GM10847 (cell line): ENCODE results near the gene PRSS56.

Experiments
- POLR2A ChIP-seq: IDR thresholded peaks from 2 replicates; pipeline ENCODE4 v1.6.1; 2011; ENCODE audit not compliant: insufficient read length; ENCODE audit errors: extremely low read depth

Gene PRSS56

DNA sequence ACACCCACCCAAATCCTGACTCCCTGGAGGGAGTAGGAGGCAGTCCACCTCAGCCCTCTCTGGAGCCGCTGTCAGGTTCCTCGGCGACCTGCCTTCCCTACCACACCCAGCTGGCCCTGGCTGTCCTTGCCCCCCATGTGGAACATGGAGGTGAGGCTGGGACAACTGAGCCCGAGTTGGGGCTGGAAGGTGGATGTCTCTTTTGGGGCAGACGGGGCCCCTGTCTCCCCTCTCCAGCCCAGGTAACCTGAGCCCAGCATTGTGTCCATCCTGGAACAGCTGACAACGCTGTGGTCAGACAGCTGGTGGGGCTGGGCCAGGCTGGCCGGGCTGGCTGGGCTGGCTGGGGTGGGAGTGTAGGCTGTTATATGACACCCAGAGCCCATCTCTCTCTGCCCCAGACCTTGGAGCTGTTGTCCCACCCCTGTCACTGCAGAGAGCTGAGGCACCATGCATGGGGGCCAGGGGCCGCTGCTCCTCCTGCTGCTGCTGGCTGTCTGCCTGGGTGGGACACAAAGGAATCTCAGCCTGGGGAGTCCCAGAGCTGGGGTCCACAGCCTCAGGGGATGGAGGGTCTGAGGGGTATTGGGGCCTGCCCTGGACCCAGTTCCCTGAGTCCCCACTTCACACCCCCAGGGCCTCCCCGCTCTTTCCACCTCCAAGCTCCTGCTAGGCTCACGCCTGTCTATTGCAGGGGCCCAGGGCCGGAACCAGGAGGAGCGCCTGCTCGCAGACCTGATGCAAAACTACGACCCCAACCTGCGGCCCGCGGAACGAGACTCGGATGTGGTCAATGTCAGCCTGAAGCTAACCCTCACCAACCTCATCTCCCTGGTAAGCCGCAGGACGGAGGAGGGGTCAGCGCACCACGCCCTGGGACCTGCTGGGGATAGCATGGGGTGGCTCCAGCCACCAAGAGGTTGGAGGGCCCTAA lies 19.4 kb downstream of the PRSS56 start, which contains the start of gene CHRNG:
CHRNG (plus strand) TSS at position 395 of the 934 bp plus-strand sequence; CDS start at position 451, 56 bp downstream.
- TF ChIP-seq POLR2A: no peak

DNA sequence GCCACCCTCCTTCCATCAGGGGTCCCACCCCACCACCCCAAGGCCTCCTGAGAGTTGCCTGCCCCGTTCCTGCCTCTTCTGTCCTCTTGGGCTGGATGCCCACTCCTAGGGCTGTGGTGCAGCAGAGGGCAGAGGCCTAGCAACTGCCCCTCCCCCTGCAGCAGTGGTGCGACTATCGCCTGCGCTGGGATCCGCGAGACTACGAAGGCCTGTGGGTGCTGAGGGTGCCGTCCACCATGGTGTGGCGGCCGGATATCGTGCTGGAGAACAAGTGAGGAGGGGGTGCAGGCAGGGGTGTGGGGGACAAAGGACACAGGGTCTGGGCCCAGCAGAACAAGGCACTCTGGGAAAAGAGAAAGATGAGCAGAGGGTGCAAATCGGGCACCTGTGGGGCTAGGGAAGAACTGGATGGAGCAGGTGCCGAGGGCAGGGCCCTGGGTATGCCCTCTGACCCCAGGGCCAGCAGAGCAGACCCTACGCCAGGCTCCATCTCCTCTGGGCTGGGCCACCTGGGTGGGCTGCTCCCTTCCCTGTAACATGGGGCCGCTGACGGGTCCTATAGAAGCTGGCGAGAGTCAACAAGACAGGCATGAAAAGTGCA lies 20.4 kb downstream of the PRSS56 start:
- no peak for TF ChIP-seq POLR2A

- no peak for TF ChIP-seq POLR2A
Measured at GRCh38 chr2:232541195-232541960, 21.2 kb downstream of the PRSS56 start.

GRCh38 chr2:232541961-232542714 lies 21.9 kb downstream of the PRSS56 start:
- no peak for TF ChIP-seq POLR2A

- no peak for TF ChIP-seq POLR2A
Measured at GRCh38 chr2:232542715-232543467, 22.7 kb downstream of the PRSS56 start.

DNA sequence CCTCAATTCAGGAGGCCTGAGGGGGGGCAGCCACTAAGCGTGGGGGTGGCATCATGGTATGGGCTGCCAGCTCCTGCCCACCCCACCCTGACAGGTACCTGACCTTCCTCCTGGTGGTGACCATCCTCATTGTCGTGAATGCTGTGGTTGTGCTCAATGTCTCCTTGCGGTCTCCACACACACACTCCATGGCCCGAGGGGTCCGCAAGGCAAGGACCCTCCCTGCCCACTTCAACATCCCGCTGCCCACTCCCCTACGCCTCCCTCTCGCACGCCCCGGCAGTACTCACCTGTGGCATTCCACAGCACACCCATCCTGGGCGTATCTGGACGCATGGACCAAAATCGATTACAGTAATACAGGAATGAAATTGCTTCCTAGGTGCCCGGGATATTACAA lies 23.3 kb downstream of the PRSS56 start:
- no peak for TF ChIP-seq POLR2A

DNA sequence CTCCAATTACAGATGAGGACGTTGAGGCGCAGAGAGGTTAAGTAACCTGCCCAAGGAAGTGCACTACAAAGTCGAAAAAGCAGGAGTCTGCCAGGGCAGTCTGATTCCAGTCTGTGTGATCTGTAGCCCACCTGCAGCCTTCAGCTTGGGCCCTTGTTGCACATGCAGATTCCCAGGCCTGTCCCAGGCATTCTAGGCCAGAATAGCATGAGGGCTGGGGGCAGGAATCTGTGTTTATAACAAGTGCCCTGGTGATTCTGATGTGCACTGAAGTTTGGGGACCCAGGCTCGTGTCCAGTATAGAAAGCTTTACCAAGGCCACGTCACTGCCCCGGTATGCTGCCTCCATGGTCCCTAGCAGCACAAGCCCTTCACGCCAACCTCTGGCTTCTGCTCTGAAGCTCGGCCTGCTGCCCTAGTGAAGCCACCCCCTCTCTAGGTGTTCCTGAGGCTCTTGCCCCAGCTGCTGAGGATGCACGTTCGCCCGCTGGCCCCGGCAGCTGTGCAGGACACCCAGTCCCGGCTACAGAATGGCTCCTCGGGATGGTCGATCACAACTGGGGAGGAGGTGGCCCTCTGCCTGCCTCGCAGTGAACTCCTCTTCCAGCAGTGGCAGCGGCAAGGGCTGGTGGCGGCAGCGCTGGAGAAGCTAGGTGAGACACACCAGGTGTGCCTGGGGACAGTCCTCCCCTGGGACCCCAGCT lies 23.9 kb downstream of the PRSS56 start:
- no peak for TF ChIP-seq POLR2A

- TF ChIP-seq POLR2A: no peak
Measured at GRCh38 chr2:232544674-232545073, 24.5 kb downstream of the PRSS56 start.

DNA sequence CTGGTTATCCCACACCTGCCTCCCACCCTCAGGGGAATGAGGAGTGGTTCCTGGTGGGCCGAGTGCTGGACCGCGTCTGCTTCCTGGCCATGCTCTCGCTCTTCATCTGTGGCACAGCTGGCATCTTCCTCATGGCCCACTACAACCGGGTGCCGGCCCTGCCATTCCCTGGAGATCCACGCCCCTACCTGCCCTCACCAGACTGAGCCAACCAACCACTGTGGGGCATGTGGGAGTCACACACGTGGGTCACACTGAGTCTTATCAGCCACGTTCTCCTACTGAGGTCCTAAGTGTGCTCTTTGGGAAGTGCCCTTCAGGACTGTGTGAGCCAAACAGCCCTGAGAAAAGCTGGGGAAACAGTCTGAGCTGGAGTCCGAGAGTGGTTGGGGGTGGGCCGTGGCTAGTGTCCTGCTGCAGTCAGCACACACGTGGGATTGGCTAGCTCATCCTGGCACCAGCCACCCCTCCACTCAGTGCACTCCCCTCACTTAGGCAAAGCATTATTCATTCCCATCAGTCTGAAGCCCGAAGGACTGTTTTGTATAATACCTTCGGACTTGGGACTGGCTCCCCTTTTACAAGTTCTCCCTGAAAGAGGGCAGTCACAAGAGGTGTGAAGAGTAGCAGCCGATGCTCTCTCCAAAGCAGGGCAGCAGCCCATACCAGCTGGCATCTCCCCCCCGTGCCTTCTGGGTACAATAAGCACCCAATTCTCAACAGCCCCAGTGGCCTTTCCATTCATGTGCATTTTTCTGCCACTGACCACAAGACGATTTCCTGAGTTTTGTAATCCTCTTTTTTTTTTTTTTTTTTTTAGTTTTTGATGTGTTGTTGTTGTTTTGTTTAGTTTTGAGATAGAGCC lies 25.6 kb downstream of the PRSS56 start:
- TF ChIP-seq POLR2A: no peak

- TF ChIP-seq POLR2A: no peak
Measured at GRCh38 chr2:232547991-232548390, 27.8 kb downstream of the PRSS56 start.

DNA sequence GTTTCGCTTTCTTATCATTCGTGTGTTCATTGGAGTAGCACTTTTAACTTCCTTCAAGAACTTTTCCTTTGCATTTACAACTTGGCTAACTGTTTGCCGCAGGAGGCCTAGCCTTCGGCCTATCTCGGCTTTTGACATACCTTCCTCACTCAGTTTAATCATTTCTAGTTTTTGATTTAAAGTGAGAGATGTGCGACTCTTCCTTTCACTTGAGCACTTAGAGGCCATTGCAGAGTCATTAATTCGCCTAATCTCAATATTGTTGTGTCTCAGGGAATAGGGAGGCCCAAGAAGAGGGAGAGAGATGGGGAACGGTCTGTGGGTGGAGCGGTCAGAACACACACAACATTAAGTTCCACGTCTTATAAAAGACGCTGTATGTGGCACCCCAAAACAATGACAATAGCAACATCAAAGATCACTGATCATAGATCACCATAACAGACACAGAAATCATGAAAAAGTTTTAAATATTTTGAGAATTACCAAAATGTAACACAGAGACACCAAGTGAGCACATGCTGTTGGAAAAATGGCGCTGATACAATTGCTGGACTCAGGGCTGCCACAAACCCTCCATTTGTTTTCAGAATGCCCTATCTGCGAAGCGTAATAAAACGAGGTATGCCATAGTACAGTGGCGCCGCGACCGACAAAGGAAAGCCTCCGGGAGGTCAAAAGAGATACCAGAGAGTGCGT lies 29.6 kb downstream of the PRSS56 start:
- no peak for TF ChIP-seq POLR2A
